DND-41 (cell line): ENCODE results near the gene MGAT4B.
A peak's percentile ranks its signal among the peaks of the same experiment; 100 is the strongest.

Experiments
- ATAC-seq: fragments of 200-7000 bp; cut with Tn5 transposase; 3 replicates; pipeline ENCODE4 v1.9.1; 2021; ENCODE audit warnings: low read depth; ENCODE audit not compliant: insufficient read depth
- DNase-seq: peaks from one replicate; pipeline ENCODE4 v3.0.0-alpha.2; 2020
- H2AFZ ChIP-seq: 2 replicates; pipeline ENCODE4 v1.6.0; 2012; ENCODE audit warnings: low read depth, low read length
- H3K27ac ChIP-seq: 2 replicates; pipeline ENCODE4 v1.5.1; 2012; ENCODE audit warnings: low read length, inconsistent platforms
- H3K27me3 ChIP-seq: fragments of 200-600 bp; sonication (generic); 2 replicates; pipeline ENCODE4 v1.6.0; 2012; ENCODE audit warnings: low read length, mild to moderate bottlenecking, inconsistent platforms; ENCODE audit not compliant: insufficient read depth, poor library complexity
- H3K36me3 ChIP-seq: 2 replicates; pipeline ENCODE4 v1.5.1; 2012; ENCODE audit warnings: low read length, inconsistent platforms; ENCODE audit not compliant: insufficient read depth
- H3K4me1 ChIP-seq: 2 replicates; pipeline ENCODE4 v1.5.1; 2012; ENCODE audit warnings: mild to moderate bottlenecking, low read length; ENCODE audit not compliant: insufficient read depth
- H3K4me2 ChIP-seq: 2 replicates; pipeline ENCODE4 v1.6.0; 2012; ENCODE audit warnings: mild to moderate bottlenecking, moderate library complexity, low read length, inconsistent platforms; ENCODE audit not compliant: insufficient read depth
- H3K4me3 ChIP-seq, 2 experiments: fragments of 200-600 bp in 1 of 2; shearing (Covaris generic) in 1 of 2; 2 replicates each; pipeline ENCODE4 v1.5.1; 2012 to 2016; ENCODE audit warnings: inconsistent platforms in 2 of 2, low read length in 2 of 2, mild to moderate bottlenecking in 2 of 2, low read depth in 1 of 2, moderate library complexity in 1 of 2
- H3K79me2 ChIP-seq: 2 replicates; pipeline ENCODE4 v1.6.0; 2012; ENCODE audit warnings: low read length, inconsistent platforms; ENCODE audit not compliant: insufficient read depth
- H3K9ac ChIP-seq: 2 replicates; pipeline ENCODE4 v1.6.0; 2012; ENCODE audit warnings: low read depth, mild to moderate bottlenecking, inconsistent platforms, low read length, moderate library complexity
- H3K9me3 ChIP-seq: 2 replicates; pipeline ENCODE4 v1.5.1; 2012; ENCODE audit warnings: low read length, moderate library complexity, mild to moderate bottlenecking, inconsistent platforms; ENCODE audit not compliant: insufficient read depth, severe bottlenecking
- H4K20me1 ChIP-seq: 2 replicates; pipeline ENCODE4 v1.6.0; 2012; ENCODE audit warnings: low read length; ENCODE audit not compliant: insufficient read depth
- CTCF ChIP-seq: IDR thresholded peaks from 2 replicates; pipeline ENCODE4 v1.5.1; 2012; ENCODE audit warnings: borderline replicate concordance, low read length, moderate library complexity, mild to moderate bottlenecking; ENCODE audit not compliant: poor library complexity, severe bottlenecking; ENCODE audit errors: extremely low read depth
- EZH2 ChIP-seq: IDR thresholded peaks from 3 replicates; pipeline ENCODE4 v1.6.1; 2012; ENCODE audit warnings: borderline replicate concordance, low read depth, mild to moderate bottlenecking, moderate library complexity, low read length, inconsistent platforms; ENCODE audit not compliant: severe bottlenecking

Gene MGAT4B

GRCh38 chr5:179759581-179760551, 46.8 kb downstream of the MGAT4B start:
- no peaks in the 10 kb centered on the region for H3K9me3 ChIP-seq
- H2AFZ ChIP-seq: no peak overlapping the region
- no peak for DNase-seq
- 0 out of 3 replicates have a peak, but pooled peaks have one; percentile 40 for ATAC-seq
- H3K27ac ChIP-seq: peak overlapping the region; percentile 20; the same call in 1 of the 2 replicates
- peaks cover 18% of the 10 kb centered on the region for H3K4me1 ChIP-seq
- H3K36me3 ChIP-seq: peaks cover 4% of the 10 kb centered on the region
- H3K9ac ChIP-seq: no peak overlapping the region
- H4K20me1 ChIP-seq: peaks cover 73% of the 10 kb centered on the region
- no peaks in the 10 kb centered on the region for H3K27me3 ChIP-seq
- H3K79me2 ChIP-seq: peaks cover 92% of the 10 kb centered on the region
- TF ChIP-seq EZH2 (no peak), CTCF (no peak)
- no peak overlapping the region for H3K4me3 ChIP-seq
- no peak overlapping the region for H3K4me2 ChIP-seq

GRCh38 chr5:179758955-179759354, 47.7 kb downstream of the MGAT4B start:
- peaks cover 2% of the 10 kb centered on the region for H3K36me3 ChIP-seq
- no peaks in the 10 kb centered on the region for H3K27me3 ChIP-seq
- H3K4me3 ChIP-seq: no peak overlapping the region
- no peak overlapping the region for H3K9ac ChIP-seq
- H3K4me1 ChIP-seq: peaks cover 18% of the 10 kb centered on the region
- peaks cover 72% of the 10 kb centered on the region for H4K20me1 ChIP-seq
- no peak for ATAC-seq
- H3K4me2 ChIP-seq: no peak overlapping the region
- H3K27ac ChIP-seq: no peak overlapping the region
- H3K9me3 ChIP-seq: no peaks in the 10 kb centered on the region
- TF ChIP-seq EZH2 (no peak), CTCF (no peak)
- peaks cover 96% of the 10 kb centered on the region for H3K79me2 ChIP-seq
- no peak overlapping the region for H2AFZ ChIP-seq
- DNase-seq: no peak

- no peak overlapping the region for H3K27ac ChIP-seq
- H3K27me3 ChIP-seq: no peaks in the 10 kb centered on the region
- peaks cover 12% of the 10 kb centered on the region for H3K36me3 ChIP-seq
- H3K4me1 ChIP-seq: peaks cover 3% of the 10 kb centered on the region
- ATAC-seq (no peak), DNase-seq (no peak)
- no peak overlapping the region for H3K4me2 ChIP-seq
- no peak overlapping the region for H3K4me3 ChIP-seq
- H4K20me1 ChIP-seq: peaks cover 59% of the 10 kb centered on the region
- H3K9me3 ChIP-seq: no peaks in the 10 kb centered on the region
- TF ChIP-seq EZH2 (no peak), CTCF (no peak)
- H3K9ac ChIP-seq: no peak overlapping the region
- no peak overlapping the region for H2AFZ ChIP-seq
- H3K79me2 ChIP-seq: peaks cover 98% of the 10 kb centered on the region
Observed at GRCh38 chr5:179755022-179755421, 51.6 kb downstream of the MGAT4B start.
